PC-3 (cell line): ENCODE measurements around the gene CEND1.

Experiments
- CTCF ChIP-seq: fragments of 300-600 bp; sonication (generic); conservative IDR thresholded peaks from 2 replicates; pipeline ENCODE4 v1.5.1; 2017; ENCODE audit warnings: antibody characterized with exemption, low read depth, mild to moderate bottlenecking, low read length
- EZH2 ChIP-seq: fragments of 300-600 bp; sonication (generic); IDR thresholded peaks from one replicate; pipeline ENCODE4 v1.6.1; 2017; ENCODE audit warnings: antibody characterized with exemption, mild to moderate bottlenecking, low read length; ENCODE audit not compliant: unreplicated experiment

DNA sequence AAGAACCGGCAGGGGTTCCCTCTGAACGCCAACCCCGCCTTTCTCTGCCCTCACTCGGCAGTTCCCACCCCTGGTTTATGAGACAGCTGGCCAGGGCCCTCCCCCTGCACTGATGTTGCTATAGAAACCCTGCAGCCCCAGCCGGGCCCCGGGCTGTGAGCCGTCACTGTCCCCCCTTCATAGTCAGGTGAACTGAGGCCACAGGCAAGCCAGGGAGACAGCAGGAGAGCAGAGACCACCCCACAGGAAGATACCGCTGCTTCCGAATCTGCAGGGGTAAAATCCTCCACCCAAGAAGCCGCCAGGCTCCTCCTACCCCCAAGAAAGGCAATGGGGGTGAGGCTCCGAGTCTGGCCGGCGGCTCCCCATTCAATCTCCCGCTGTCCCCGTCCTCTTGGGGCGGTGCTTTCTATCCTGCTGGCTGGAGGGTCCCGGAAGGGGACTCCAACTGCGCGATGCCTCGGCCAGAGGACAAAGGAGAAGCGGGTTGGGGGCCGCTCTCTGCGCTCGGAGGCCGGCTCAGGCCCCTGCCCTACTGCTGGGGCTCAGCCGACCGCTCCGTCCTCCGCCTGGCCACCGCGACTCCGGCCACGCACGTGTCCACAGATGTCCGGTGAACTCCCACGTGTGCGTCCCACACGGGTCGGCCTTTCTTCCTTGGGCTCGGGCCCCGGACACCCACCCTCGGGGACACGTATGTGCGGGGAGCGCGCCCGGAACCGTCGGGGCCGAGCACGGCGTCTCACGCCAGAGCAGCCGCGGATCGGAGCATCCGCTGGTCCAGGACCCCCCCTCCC lies 7.6 kb upstream of the CEND1 start:
- TF ChIP-seq CTCF (no peak), EZH2 (no peak)
